GM18873 (cell line): ENCODE measurements around the gene IRF2BP2.

Experiments used
- ATAC-seq: cut with Tn5 transposase; IDR thresholded peaks from one replicate; pipeline ENCODE4 v1.9.1; 2021; ENCODE audit warnings: mild to moderate bottlenecking, moderate library complexity, moderate number of reproducible peaks; ENCODE audit not compliant: unreplicated experiment, low FRiP score

The IRF2BP2 gene

DNA sequence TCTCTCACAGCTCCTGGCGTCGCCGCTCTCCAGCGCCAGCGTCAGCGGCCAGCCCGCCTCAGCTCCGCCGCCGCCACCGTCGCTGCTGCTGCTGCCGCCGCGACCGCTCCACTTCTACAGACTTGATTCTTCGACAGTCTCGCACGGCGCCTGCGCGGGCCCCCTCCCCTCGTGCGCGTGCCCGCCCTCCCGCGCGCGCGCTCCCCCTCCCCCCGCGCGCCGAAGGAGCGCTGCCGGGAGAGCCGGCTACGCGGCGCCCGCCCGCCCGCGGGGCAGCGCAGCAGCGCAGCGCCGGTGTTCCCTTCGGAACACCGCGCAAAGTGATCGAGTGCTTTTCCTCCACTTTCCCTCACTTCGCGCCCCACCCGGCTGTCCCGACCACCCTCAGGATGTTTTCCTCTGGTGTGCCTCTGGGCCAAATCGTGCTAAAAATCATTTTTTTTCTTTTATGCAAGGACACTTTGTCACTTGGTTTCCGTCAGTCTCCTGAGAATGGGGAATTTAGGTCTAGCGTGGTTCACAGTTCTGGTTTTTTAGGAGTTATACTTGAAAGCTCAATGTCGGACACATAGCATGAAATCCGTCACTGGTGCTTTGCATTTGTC lies at the start of gene IRF2BP2:
Gene IRF2BP2, minus strand, starts transcription at position 118 of the 605 bp plus-strand sequence. CDS start 684 bp downstream, outside the sequence.
- ATAC-seq, result peak; percentile 0

DNA sequence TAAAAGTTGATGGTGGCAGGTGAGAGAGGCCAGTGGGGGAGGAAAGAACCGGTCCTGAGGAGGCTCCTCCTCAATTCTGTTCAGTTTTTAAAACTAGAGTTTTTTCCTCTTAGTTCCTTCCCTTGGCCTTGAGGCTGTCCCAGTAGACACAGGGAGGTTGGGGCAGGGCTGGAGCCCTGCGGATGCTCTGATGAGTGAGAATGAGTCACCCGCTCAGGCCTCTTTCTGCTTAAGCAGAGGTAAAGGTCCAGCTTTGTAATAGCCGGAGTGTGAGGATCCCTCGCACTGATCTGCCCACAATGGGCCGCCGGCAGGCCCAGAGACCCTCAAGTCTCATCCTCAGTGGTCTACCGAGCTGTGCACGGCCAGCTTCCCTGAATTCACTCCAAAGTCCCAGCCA lies 49.6 kb upstream of the IRF2BP2 start:
- no peak for ATAC-seq

DNA sequence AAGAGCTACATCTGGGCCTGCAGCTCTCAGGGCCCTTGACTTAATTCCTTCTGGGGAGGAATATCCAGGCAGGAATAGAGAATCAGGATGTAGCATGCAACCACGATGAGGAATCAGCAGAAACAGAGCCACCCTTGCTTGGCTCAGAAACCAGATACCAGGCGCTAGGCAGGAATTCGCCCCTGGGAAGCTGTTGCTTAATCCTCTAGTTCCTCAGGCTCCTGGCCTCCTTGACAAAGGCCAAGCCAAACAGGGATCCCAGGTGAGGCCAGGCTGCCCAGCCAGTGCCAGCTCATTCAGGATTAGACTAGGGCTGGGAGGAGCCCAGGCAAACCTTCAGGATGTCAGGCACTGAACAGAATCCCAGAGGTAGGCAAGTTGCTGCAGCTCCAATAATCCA lies 48.2 kb upstream of the IRF2BP2 start:
- ATAC-seq, result no peak

DNA sequence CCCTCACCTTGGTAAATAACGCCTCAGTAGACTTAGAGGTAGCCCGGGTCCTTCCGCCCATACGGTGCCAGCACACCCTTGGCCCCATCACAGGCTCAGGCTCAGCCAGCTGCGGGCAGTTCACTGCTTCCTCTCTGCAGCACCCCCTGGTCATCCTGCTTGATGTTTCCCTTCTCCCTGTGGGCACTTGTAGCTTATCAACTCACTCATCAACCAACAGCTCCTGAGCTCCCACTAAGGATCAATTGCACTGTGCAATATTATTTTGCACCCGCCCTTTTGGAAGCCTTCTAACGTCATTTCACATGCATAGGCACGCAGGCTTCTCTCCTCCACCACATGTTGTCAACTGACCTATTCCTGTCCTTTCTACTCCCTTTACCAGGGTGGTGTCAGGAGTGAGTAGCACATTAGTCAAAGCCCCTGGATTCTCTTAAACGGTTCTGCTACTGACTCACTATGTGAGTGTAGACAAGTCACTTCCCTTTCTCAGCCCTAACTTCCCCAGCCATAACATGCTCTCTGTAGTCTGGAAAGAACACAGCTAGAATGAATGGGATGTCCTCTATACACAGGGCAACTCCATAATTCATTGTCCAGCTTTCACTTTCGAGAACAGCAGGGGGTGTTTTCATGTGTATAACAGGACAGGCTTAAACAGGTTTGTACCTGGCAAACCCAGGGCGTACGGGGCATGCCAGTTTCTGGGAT lies 47.1 kb upstream of the IRF2BP2 start:
- ATAC-seq, result no peak

DNA sequence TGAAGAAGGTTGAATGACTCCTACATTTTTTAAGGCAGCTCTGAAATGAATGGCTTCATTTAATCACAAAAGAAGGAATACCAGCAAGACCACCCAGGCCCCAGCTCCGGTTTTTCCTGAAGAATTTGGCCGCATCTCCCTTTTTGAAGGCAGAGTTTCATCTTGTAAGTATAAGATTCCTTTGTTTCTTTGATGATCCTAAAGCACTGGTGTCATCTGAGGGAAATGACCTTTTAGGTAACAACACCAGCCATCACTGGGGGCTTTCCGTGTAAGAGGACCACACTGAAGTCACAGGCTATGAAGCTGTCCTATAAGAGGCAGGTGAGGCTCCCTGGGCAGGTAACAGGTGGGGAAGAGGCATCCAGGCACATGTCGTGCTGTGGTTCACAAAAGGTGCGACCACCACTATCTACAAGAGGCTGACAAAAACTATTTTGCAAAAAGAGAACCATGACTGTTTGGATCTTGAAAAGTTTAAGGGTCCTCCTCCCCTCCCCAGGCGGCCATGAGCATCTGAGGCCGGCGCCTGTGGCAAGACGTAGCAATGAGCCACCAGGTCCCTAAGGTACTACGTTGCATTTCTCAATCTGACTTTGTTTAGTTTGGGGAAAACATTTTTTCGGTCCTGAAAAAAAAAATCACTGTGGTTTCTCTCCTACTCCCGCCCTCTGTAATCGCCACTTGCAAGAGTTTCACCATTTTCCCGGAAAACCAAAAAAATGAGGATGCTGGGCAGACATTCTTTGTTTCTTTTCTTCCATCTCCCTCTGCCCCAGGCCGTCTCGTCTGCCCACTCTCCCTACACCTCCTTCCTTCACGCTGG lies 46.3 kb upstream of the IRF2BP2 start:
- no peak for ATAC-seq

DNA sequence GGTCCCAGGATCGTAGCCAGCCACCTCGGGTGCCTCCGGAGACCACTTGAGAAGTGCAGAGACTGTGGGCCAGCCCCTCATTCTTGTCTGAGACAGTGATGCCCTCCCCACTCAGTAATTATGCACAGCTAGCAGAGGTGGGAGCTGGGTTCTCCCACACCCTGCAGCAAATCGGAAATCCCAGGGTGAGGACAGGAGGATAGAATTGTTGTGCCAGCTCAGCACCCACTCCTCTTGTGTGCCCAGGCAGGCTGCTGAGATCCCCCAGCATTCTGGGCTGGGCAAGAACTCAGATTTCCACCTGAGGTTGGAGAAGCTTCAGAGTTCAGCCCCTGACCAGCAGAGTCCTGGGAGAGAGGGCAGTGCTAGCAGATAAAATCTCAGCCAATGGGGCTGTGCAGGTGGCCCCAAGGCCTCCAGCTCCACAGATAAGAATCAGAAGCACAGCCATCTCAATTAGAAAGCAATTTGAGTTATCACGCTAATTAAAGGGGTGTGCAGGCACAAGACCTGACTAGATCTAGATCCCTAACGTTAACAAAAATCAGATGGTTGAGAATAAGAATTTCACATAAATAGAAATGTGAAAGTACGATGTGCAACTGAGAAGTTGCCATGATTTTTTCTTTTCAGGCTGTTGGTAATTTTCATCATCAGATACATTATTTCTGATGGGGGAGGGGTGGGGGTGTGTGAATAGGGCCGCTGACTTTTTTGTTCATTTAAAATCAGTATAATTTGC lies 45.5 kb upstream of the IRF2BP2 start:
- no peak for ATAC-seq

DNA sequence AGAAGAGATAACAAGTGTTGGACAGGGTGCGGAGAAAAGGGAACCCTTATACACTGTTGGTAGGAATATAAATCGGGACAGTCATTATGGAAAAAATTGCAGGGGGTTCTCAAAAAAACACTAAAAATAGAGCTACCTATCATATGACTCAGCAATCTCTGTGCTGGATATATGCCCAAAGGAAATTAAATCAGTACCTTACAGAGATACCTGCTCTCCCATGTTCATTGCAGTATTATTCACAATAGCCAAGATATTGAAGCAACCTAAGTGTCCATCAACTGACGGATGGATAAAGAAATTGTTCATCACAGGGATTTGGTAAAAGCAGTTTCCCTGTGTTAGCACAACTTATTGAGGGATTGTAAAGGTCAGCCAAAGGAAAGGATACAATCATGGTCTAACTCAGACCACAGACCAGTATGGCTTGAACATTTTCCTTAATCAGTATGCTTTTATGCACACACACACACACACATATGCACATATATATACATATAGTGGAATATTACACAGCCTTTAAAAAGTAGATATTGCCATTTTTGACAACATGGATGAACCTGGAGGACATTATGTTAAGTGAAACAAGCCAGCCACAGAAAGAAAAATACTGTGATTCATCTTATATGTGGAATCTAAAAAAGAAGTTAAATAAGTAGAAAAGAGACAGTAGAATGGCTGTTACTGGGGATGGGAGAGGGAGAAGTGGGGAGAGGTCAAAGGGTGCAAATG lies 44.2 kb upstream of the IRF2BP2 start:
- no peak for ATAC-seq

DNA sequence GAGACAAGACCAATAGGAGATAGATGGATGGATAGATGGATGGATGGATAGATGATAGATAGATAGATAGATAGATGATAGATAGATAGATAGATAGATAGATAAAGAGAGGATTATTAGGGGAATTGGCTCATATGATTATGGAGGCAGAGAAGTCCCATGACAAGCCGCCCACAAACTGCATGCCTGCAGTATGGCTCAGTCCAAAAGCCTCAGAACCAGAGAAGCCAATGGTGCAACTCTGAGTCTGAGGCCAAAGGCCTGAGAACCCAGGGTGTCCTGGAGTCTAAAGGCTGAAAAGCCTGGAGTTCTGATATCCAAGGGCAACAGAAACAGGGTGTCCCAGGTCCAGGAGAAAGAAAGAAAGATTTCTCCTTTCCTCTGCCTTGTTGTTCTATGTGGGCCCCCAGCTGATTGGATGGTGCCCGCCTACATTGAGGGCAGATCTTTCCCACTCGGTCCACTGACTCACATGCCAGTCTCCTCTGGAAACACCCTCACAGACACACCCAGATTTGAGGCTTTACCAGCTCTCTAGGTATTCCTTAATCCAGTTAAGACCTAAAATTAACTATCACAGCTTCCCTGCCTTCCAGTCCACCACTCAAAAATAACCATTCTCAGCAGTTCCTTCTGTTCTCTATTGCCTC lies 39.6 kb upstream of the IRF2BP2 start:
- ATAC-seq, result no peak

DNA sequence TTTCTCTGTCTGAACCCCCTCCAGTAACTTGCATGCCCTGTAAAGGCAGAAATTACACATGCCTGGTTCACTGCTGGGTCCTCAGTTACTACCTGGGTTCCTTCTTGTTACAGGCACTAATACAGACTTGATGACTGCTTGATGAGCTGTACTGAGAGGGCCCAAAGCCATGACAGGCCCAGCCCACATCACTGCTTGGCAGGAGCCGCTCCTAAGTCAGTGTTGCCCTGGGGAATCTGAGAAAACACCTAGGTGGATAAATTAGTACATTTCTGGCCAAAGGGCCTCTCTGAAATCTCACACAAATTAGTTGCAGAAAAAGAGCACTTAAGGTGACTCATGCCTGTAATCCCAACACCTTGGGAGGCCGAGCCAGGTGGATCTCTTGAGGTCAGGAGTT lies 37.8 kb upstream of the IRF2BP2 start:
- no peak for ATAC-seq

DNA sequence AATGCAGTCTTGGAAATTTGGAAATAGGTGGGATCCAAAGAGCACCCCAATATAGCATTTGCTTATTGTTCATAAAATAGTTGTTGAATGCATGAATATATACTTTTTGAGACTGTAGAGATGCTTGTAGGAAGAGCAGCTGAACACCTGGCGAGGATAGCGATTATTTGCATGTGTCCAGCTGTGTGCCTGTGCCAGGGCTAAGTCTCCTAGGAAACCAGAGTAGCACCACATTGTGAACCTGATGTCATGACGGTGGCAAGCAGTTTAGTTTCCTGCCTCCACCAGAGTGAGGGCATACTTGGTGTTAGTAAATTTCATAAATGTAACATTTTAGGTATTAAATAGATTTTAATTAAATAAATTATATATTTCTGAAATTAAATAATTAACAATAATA lies 37.3 kb upstream of the IRF2BP2 start:
- ATAC-seq, result no peak

DNA sequence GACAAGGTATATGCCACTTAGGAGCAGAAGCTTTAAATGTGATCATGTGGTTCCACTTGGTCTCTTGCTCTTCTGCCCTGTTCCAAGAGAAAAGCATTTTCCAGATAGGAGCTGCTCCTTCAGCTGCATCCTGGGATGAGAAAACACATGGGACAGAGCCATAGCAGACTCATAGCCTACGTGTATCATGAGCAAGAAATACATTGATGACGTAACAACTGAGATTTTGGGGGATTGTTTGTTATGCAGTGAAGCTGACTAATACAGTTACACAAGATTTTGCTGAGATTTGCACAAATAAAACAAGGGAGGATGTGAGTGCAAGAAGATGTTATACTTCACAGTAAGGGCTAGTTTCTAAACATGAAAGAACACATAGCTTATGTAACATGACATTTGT lies 36.0 kb upstream of the IRF2BP2 start:
- no peak for ATAC-seq

DNA sequence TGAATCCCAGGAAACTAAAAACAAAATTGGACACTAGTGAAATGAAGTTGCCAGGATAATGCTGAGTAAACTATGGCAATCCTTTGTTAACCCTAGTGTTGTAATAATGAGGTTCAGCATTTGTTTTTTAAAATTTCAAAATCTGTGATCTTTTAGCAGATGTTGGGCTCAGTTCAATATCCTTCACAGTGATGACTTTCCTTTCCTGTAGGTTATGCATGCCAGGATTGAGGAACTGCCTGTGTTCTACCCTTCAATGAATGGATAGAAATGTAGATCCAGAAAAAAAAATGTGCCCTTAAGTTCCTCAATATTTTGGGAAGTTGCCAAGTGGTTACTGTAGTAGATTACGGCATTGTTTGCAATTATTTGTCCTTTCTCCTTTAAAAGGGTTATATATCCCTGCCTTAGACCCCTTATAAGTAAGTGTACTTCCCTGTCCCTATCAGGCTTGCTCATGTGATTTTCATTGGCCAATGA lies 35.5 kb upstream of the IRF2BP2 start:
- ATAC-seq, result no peak

DNA sequence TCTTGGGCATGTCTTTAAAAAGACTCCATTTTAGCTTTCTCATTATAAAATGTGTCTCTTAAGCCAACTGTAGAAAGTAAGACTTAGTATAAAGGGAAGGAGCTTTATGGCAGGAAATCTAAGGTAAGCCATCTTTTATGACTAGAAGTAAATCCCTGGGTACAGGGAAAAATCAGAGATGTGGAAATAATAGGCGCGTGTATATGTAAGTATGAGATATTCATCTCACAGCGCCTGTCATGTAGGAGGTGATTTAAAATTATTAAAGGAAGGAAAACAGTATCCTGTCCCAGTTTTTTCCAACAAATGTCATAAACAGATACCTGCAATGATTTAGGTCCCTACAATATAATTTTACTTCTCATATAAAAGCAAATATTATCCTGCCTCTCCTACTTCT lies 35.0 kb upstream of the IRF2BP2 start:
- ATAC-seq, result no peak

DNA sequence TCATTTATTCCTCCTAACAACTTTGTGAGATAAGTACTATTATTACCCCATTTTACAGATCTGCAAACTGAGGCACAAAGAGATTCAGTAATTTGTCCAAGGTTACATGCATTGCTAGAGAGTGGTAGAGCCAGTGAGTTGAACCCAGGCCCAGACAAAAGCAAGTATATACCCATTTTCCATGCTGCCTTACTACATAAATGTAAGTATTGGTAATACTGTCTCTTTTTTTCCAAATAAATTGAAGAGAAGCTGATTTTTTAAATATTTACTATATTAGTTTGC lies 33.8 kb upstream of the IRF2BP2 start:
- ATAC-seq, result no peak

DNA sequence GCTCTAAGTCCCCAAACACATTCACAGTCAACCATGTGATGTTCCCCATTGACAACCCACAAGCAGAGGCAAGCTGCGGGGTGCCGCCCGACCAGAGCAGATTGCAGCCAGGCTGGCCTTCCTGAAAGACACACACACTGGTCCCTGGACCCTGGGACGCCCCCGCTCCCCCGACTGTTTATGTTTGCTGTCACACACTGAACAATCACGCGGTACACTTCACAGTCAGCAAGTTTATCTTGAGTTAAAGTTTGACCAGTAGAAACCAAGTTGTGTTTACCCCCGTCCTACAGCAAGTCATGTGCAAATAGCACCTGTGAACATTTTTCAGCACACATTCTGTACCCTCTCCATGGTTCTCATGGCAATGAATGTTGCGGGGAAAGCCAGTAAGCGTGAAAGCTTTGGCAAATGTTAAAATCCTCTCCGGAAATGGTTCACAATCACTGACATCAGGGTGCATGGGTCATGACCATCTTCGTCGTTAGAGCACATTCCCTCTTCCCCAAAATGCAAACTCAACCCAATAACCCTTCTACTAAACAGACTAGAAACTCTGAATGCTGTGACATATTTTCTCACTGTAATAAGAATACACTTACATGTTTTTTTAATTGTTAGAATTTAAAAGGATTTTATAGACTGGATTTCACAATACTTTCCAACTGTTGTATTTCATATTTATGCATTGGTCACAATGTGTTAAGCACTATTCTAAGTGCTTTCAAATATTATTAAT lies 33.3 kb upstream of the IRF2BP2 start:
- ATAC-seq, result no peak

DNA sequence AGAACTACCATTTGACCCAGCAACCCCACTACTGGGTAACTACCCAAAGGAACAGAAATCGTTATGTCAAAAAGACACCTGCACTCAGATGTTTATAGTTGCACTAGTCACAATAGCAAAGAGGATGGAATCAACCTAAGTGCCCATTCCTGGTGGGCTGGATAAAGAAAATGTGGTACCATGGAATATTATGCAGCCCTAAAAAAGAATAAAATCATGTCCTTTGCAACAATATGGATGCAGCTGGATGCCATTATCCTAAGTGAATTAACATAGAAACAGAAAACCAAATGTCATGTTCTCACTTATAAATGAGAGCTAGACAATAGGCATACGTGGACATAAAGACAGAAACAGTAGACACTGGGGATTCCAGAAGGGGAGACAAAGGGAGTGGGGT lies 32.5 kb upstream of the IRF2BP2 start:
- ATAC-seq, result no peak

DNA sequence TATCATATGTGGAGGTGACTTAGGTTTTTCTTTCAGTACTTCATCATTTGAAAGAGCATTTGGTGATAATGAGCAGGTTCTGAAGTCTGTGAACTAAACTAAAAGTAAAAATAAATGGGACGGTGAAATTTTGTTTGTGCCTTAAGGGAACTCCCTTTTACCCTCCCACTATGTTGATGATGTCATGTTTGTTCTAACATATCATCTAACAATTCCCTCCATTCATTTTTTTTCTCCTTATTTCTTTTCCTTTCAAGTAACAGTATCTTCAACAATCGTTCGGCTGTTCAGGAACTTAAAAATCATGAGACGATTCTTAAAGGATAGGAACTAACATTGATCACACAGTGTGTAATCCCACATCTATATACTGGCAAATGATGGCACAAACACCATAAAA lies 30.0 kb upstream of the IRF2BP2 start:
- ATAC-seq, result no peak

DNA sequence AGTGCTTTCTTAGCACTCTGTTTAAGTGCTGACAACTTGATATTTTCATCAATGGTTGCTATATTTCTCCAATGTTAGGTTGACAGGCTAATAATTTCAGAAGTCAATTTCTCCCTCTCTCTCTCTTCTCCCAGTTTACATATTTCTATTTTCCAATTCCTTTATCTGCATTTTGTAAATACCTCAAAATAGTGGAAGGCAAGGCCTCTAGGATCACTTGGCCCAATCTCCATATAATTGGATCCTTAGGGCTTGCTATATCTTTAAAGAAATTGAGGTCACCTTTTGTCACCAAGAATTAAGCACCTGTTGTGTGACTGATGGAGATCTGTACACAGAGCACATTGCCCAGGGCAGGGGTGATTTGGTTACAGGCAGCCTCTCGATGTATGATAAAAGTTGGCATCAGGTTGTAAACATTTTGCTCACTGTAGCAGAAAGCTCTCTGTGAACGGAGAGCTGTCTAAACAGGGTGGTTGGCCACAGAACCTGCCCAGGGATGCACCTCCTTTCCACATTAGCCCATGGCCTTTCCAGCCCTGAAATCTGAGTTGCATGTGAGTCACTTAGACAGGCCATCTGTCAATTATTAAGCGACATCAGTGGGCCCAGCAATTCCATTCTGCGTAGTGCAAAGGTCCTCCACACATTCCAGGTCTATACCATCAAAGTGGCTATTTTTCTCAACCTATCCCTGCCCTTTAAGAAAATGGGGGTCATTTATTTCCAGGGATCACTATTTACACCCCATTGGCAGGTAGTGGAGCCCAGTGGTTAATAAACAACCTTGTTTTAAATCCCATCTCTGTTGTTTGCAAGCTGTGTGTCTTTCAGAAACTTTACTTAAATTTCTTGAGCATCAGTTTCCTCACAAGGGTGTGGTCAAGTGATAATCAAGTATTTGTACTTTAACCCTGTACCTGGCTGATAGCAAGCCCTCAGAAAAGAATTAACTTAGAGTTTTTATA lies 29.1 kb upstream of the IRF2BP2 start:
- ATAC-seq, result no peak
